PC-3 (cell line): ENCODE measurements around the gene ENO1.
"Not testable (repeated sequence)": the region's sequence is repeated elsewhere in the genome, so short reads cannot be mapped to it uniquely, and the experiment has no call there.

Source experiments
- CTCF ChIP-seq: fragments of 300-600 bp; sonication (generic); conservative IDR thresholded peaks from 2 replicates; pipeline ENCODE4 v1.5.1; 2017; ENCODE audit warnings: antibody characterized with exemption, low read depth, mild to moderate bottlenecking, low read length
- EZH2 ChIP-seq: fragments of 300-600 bp; sonication (generic); IDR thresholded peaks from one replicate; pipeline ENCODE4 v1.6.1; 2017; ENCODE audit warnings: antibody characterized with exemption, mild to moderate bottlenecking, low read length; ENCODE audit not compliant: unreplicated experiment

- TF ChIP-seq CTCF, EZH2: not testable (repeated sequence)
These were observed 18.3 kb upstream of the ENO1 start for GRCh38 chr1:8896775-8897174.
